Neural crest cell (in vitro differentiated cells): ENCODE measurements around the gene TCEANC. TPM values are rescaled to one million over a fixed set of nuclear protein-coding genes. Genes with fewer than 3 reads are reported as not detected.
"Not testable (repeated sequence)": the region's sequence is repeated elsewhere in the genome, so short reads cannot be mapped to it uniquely, and the experiment has no call there.

Experiments
- DNase-seq: peaks from one replicate; pipeline ENCODE4 v3.0.0; 2021; ENCODE audit warnings: low read depth, mixed read lengths, low spot score
- H3K27ac Mint-ChIP-seq: one replicate; pipeline ENCODE4 v1.8.0; 2021; ENCODE audit warnings: mild to moderate bottlenecking, mixed read lengths; ENCODE audit not compliant: unreplicated experiment
- H3K27me3 Mint-ChIP-seq: 2 replicates; pipeline ENCODE4 v1.8.0; 2021; ENCODE audit warnings: low read depth, mild to moderate bottlenecking, mixed read lengths
- H3K36me3 Mint-ChIP-seq: 2 replicates; pipeline ENCODE4 v1.8.0; 2021; ENCODE audit warnings: low read depth, mild to moderate bottlenecking, mixed read lengths
- H3K4me1 Mint-ChIP-seq: 2 replicates; pipeline ENCODE4 v1.8.0; 2021; ENCODE audit warnings: mixed read lengths
- H3K4me3 Mint-ChIP-seq: one replicate; pipeline ENCODE4 v1.8.0; 2021; ENCODE audit warnings: mild to moderate bottlenecking, mixed read lengths
- H3K9me3 Mint-ChIP-seq: 2 replicates; pipeline ENCODE4 v1.8.0; 2021; ENCODE audit warnings: mixed read lengths
- CTCF ChIP-seq: fragments of 200-600 bp; sonication (generic); conservative IDR thresholded peaks from 2 replicates; pipeline ENCODE4 v1.5.0; 2021; ENCODE audit warnings: antibody characterized with exemption, mild to moderate bottlenecking
- total RNA-seq: library from RNA; stranded (reverse); gene quantifications from 2 replicates; pipeline ENCODE4 v1.2.1, GENCODE V29; 2021

The TCEANC gene
- total RNA-seq, 1 donor from 2014 or later, result 4.6 TPM

DNA sequence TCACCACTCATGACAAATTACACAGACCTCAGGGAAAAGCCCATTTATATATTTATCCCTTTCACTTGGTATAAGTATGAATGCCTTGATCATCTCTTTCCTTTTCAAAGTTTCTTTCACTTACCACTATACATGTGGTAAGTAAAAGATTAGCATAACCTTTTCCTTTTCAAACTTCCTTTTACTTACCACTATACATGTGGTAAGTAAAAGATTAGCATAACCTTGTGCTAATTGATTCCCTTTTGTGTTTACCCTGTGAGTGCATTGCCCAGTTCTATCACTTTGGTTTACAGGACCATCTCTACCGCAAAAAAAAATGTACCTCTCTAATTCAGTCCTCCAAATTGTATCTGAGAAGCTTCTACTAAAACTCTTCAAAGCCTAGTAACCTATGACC is 32.7 kb upstream of the TCEANC start:
- H3K4me3 Mint-ChIP-seq, result no peak overlapping the region
- no peak overlapping the region for H3K27ac Mint-ChIP-seq
- peaks cover 10% of the 10 kb centered on the region for H3K9me3 Mint-ChIP-seq

GRCh38 chrX:13622401-13622964 is 30.5 kb upstream of the TCEANC start:
- DNase-seq, result no peak
- Mint-ChIP-seq H3K4me1 (no peaks in the 10 kb centered on the region), H3K27ac (no peak overlapping the region), H3K4me3 (no peak overlapping the region), H3K9me3 (peaks cover 10% of the 10 kb centered on the region), H3K36me3 (no peaks in the 10 kb centered on the region), H3K27me3 (no peaks in the 10 kb centered on the region)
- no peak for TF ChIP-seq CTCF

More for the DNA sequence above, 32.7 kb upstream of the TCEANC start:
- Mint-ChIP-seq H3K4me1 (no peaks in the 10 kb centered on the region), H3K27me3 (no peaks in the 10 kb centered on the region), H3K36me3 (no peaks in the 10 kb centered on the region)
- no peak for TF ChIP-seq CTCF
- no peak for DNase-seq

- H3K27me3 Mint-ChIP-seq, result no peaks in the 10 kb centered on the region
- no peak overlapping the region for H3K4me3 Mint-ChIP-seq
- H3K9me3 Mint-ChIP-seq, result peaks cover 4% of the 10 kb centered on the region
- TF ChIP-seq CTCF, result no peak
- H3K4me1 Mint-ChIP-seq, result no peaks in the 10 kb centered on the region
- DNase-seq, result no peak
- no peak overlapping the region for H3K27ac Mint-ChIP-seq
- H3K36me3 Mint-ChIP-seq, result no peaks in the 10 kb centered on the region
Measured at GRCh38 chrX:13627306-13627705, 25.6 kb upstream of the TCEANC start.

GRCh38 chrX:13637224-13637623 is 15.7 kb upstream of the TCEANC start:
- H3K4me1 Mint-ChIP-seq, H3K36me3 Mint-ChIP-seq, H3K27ac Mint-ChIP-seq, H3K27me3 Mint-ChIP-seq, H3K4me3 Mint-ChIP-seq, DNase-seq: not testable (repeated sequence)
- peaks cover 24% of the 10 kb centered on the region for H3K9me3 Mint-ChIP-seq

GRCh38 chrX:13638021-13638420 is 14.9 kb upstream of the TCEANC start:
- Mint-ChIP-seq H3K36me3 (peaks cover 6% of the 10 kb centered on the region), H3K9me3 (peaks cover 21% of the 10 kb centered on the region), H3K4me3 (no peak overlapping the region), H3K27me3 (no peaks in the 10 kb centered on the region), H3K27ac (no peak overlapping the region), H3K4me1 (no peaks in the 10 kb centered on the region)
- no peak for DNase-seq
- no peak for TF ChIP-seq CTCF

- no peaks in the 10 kb centered on the region for H3K27me3 Mint-ChIP-seq
- no peak overlapping the region for H3K4me3 Mint-ChIP-seq
- no peak for DNase-seq
- peaks cover 6% of the 10 kb centered on the region for H3K36me3 Mint-ChIP-seq
- peaks cover 21% of the 10 kb centered on the region for H3K9me3 Mint-ChIP-seq
- H3K27ac Mint-ChIP-seq, result no peak overlapping the region
- H3K4me1 Mint-ChIP-seq, result no peaks in the 10 kb centered on the region
- TF ChIP-seq CTCF, result no peak
Measured at GRCh38 chrX:13638826-13639225, 14.1 kb upstream of the TCEANC start.

DNA sequence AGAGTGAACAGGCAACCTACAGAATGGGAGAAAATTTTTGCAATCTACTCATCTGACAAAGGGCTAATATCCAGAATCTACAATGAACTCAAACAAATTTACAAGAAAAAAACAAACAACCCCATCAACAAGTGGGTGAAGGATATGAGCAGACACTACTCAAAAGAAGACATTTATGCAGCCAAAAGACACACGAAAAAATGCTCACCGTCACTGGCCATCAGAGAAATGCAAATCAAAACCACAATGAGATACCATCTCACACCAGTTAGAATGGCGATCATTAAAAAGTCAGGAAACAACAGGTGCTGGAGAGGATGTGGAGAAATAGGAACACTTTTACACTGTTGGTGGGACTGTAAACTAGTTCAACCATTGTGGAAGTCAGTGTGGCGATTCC is 11.3 kb upstream of the TCEANC start:
- H3K27ac Mint-ChIP-seq, H3K4me3 Mint-ChIP-seq, DNase-seq, H3K27me3 Mint-ChIP-seq, H3K36me3 Mint-ChIP-seq, H3K4me1 Mint-ChIP-seq: not testable (repeated sequence)
- peaks cover 12% of the 10 kb centered on the region for H3K9me3 Mint-ChIP-seq
